Ishikawa (cell line): ENCODE results near the gene GRHPR.

Experiments
- CEBPB ChIP-seq: IDR thresholded peaks from 2 replicates; pipeline ENCODE4 v1.6.1; 2012
- CREB1 ChIP-seq: IDR thresholded peaks from 2 replicates; pipeline ENCODE4 v1.6.1; 2012; ENCODE audit warnings: low read depth
- EGR1 ChIP-seq: IDR thresholded peaks from 2 replicates; pipeline ENCODE4 v1.6.1; 2012
- EP300 ChIP-seq: IDR thresholded peaks from 2 replicates; pipeline ENCODE4 v1.6.1; 2012; ENCODE audit warnings: borderline replicate concordance
- FOXM1 ChIP-seq: IDR thresholded peaks from 2 replicates; pipeline ENCODE4 v1.6.1; 2012; ENCODE audit warnings: low read depth, borderline replicate concordance
- MAX ChIP-seq: IDR thresholded peaks from 2 replicates; pipeline ENCODE4 v1.6.1; 2012
- NFIC ChIP-seq: IDR thresholded peaks from 2 replicates; pipeline ENCODE4 v1.6.1; 2012
- RAD21 ChIP-seq: IDR thresholded peaks from 2 replicates; pipeline ENCODE4 v1.6.1; 2012; ENCODE audit warnings: low read depth
- REST ChIP-seq: IDR thresholded peaks from 2 replicates; pipeline ENCODE4 v1.6.1; 2012; ENCODE audit warnings: low read depth, mild to moderate bottlenecking
- TAF1 ChIP-seq: IDR thresholded peaks from 2 replicates; pipeline ENCODE4 v1.6.1; 2012; ENCODE audit warnings: low read depth, mild to moderate bottlenecking
- TEAD4 ChIP-seq: IDR thresholded peaks from 2 replicates; pipeline ENCODE4 v1.6.1; 2012
- USF1 ChIP-seq: IDR thresholded peaks from 2 replicates; pipeline ENCODE4 v1.6.1; 2012
- YY1 ChIP-seq: IDR thresholded peaks from 2 replicates; pipeline ENCODE4 v1.6.1; 2012; ENCODE audit warnings: low read depth

GRCh38 chr9:37386988-37387387, 35.5 kb upstream of the GRHPR start:
- TF ChIP-seq USF1 (no peak), REST (no peak), TAF1 (no peak), YY1 (no peak), CREB1 (no peak), EP300 (no peak), RAD21 (no peak), TEAD4 (no peak), CEBPB (no peak), NFIC (no peak), MAX (no peak), FOXM1 (no peak), EGR1 (no peak)
